Measurements from ENCODE around the gene TREML2.
"Not testable (repeated sequence)": the region's sequence is repeated elsewhere in the genome, so short reads cannot be mapped to it uniquely, and the experiment has no call there.

The TREML2 gene

GRCh38 chr6:41190791-41191190, 10.2 kb downstream of the TREML2 start:
- CTCF ChIA-PET, result interaction anchor here (0.7 to 4.7 kb wide), 5 partner anchors 9 to 62 kb away, joined by 3 to 24 read pairs (median 4); partner anchors contain the start of gene TREML2
- no peak for TF ChIP-seq CTCF (IDR thresholded peaks at IDR 0.05; ENCODE audit: control extremely low read depth, extremely low read depth, low read depth, missing control alignments)
- POLR2A ChIA-PET, result no interaction called here
- DNase-seq (ENCODE audit: extremely low spot score), result no peak

- POLR2A ChIA-PET, result no interaction called here
- no peak for DNase-seq (ENCODE audit: extremely low spot score)
These were observed 11.0 kb downstream of the TREML2 start for GRCh38 chr6:41189967-41190366.

GRCh38 chr6:41189046-41189445, 11.9 kb downstream of the TREML2 start:
- DNase-seq (ENCODE audit: extremely low spot score); POLR2A ChIA-PET: not testable (repeated sequence)
- CTCF ChIA-PET, result interaction anchor here (1.2 to 4.7 kb wide), 3 partner anchors 7 to 131 kb away, joined by 3 to 24 read pairs (median 9); partner anchors contain the start of gene TREML2

More at GRCh38 chr6:41189967-41190366, 11.0 kb downstream of the TREML2 start:
- CTCF ChIA-PET, result interaction anchor here (0.7 to 4.7 kb wide), 4 partner anchors 8 to 130 kb away, joined by 3 to 24 read pairs (median 6); partner anchors contain the start of gene TREML2
- TF ChIP-seq CTCF (IDR thresholded peaks at IDR 0.05; ENCODE audit: control extremely low read depth, extremely low read depth, low read depth, missing control alignments), result no peak

DNA sequence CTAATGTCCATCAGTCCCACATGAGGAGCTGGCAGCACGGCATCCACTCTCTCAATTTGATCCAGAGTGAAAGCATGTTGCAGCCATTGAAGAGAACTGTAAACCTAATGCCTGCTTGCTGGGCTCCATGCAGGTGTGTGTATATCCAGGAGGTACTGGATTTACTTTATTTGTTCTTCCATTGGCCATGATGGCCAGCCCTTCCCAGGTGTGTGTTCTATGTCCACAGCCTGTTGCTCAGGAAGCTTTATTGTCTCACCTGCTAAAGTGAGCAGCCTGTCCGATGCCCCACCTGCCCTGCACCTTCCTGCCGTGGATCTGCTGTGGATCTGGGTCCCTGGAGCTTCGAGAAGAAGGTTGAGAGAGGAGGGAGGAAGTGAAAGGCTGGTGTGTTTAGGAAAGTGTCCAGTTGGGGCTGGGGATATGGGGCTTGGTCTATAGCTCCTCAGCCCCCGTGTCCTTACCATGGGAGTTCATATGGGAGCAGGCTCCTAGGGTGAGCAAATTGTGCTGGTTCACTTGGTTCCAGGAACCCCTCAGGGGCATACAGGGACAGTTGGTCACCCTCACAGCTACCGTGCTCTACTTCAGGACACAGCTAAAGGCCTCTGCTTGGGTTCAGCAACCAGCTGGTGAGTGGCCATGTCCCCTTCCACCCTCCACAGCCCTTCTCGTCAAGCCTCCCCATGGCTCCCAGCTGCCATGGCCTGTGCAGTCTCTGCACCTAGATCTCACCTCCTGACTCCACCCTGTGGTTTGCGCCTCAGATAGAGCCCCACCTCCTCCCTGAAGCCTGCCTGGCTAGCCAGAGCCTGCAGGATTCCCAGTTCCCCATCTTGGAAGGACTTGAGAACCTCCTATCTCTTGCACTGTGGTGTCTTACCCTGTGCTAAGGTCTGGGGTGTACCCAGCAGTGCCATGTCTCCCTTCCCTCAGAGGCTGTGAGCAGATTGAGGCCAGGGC, 12.7 kb downstream of the TREML2 start:
- ChIA-PET CTCF (interaction anchor here (0.9 to 4.7 kb wide), 5 partner anchors 6 to 180 kb away, joined by 3 to 24 read pairs (median 4); partner anchors contain the start of gene TREML2), POLR2A (no interaction called here)

DNA sequence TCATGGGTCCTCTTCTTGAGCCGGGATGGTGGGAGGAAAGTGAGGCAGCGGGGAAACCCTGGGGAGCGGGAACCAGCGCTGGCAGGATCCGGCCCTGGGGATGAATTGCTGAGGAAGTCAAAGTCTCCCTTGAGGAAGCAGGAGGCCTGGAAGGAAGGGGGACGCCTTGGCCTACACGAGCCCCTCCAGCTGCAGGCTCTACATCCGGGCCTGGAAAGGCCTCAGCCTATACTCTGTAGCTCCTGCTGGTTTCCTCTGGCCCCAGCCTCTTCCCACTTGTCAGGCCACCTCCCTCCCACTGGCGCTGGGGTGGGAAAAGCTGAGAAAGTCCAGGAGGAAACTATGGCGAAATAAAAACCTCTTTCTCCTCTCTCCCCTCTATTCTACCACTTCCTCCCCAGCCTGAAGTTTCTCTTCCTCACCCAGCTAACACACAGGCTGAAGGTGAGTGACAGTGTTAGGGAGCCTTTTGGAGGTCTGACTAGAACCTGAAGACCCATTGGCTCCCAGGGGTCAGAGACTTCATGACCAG, 14.9 kb downstream of the TREML2 start:
- TF ChIP-seq CTCF (IDR thresholded peaks at IDR 0.05; ENCODE audit: control extremely low read depth, extremely low read depth, low read depth, missing control alignments), result no peak
- ChIA-PET POLR2A (no interaction called here), CTCF (interaction anchor here (0.7 to 2.5 kb wide), 4 partner anchors 15 to 133 kb away, joined by 3 to 5 read pairs (median 3); partner anchors contain the start of gene TREML2)
- DNase-seq (ENCODE audit: extremely low spot score), result no peak

More for the DNA sequence above, 12.7 kb downstream of the TREML2 start:
- DNase-seq (ENCODE audit: extremely low spot score), result no peak
- no peak for TF ChIP-seq CTCF (IDR thresholded peaks at IDR 0.05; ENCODE audit: control extremely low read depth, extremely low read depth, low read depth, missing control alignments)

GRCh38 chr6:41184761-41185160, 16.2 kb downstream of the TREML2 start:
- no peak for TF ChIP-seq CTCF (IDR thresholded peaks at IDR 0.05; ENCODE audit: control extremely low read depth, extremely low read depth, low read depth, missing control alignments)
- POLR2A ChIA-PET, result no interaction called here
- CTCF ChIA-PET, result interaction anchor here (1.2 to 1.3 kb wide), 2 partner anchors 16 kb away, joined by 3 read pairs; partner anchors contain the start of gene TREML2
- no peak for DNase-seq (ENCODE audit: extremely low spot score)

All from GM10248 (cell line).